GM18519 (cell line): ENCODE data around the gene TMEM184B.

Experiments used
- ATAC-seq: cut with Tn5 transposase; IDR thresholded peaks from one replicate; pipeline ENCODE4 v1.9.1; 2021; ENCODE audit warnings: mild to moderate bottlenecking, moderate library complexity; ENCODE audit not compliant: unreplicated experiment, low FRiP score

Gene TMEM184B

DNA sequence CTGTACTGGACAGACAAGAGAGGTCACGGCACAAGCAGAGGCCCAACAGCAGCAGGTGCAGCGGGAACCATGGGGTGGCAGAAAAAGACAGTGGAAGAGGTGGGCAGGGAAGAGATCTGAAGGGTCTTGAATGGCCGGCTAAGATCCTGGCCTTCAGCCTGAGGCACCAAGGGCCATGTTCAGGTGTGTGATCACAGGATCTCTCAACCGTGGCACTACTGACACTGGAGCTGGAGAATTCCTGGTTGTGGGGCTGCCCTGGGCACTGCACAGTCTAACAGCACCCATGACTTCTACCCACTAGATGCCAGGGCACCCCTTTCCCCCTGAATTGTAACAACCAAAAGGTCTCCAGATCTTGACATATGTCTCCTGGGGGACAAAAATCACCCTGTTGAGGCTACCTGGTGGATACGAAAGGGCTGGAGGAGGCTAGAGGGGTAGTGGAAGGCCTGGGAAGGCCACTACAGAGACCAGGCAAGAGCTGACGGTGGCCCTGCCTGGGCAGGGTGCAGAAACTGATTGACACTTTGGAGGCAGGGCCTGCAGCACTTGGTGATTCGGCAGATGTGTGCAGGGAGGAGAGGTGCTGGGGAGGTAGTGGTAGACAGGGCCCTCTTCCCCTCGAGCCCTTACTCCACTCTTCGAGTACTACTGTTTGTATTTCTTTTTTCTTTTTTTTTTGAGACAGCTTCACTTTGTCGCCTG lies 36.1 kb upstream of the TMEM184B start:
- ATAC-seq, result no peak

GRCh38 chr22:38305471-38306448 lies 33.0 kb upstream of the TMEM184B start:
- no peak for ATAC-seq

- no peak for ATAC-seq
Observed at GRCh38 chr22:38304526-38304925, 31.7 kb upstream of the TMEM184B start.

- no peak for ATAC-seq
Observed at GRCh38 chr22:38303974-38304373, 31.2 kb upstream of the TMEM184B start.

DNA sequence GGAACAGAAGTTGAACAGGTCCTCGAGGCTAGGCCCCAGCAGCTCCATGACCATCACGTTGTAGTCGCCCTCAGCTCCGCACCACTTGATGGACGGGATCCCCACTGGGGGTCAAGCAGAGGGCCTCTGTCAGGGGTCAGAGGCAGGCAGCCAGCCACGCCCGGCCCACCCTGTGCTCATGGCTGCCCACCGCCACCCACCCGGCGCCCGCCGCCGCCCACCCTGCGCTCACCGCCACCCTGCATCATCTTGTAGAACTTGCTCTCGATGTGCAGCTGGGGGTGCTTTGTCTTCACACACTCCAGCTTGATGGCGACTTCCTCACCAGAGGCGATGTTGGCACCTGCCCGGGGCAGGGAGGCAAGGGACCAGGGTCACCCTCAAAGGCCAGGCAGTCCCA lies 30.1 kb upstream of the TMEM184B start:
- no peak for ATAC-seq

DNA sequence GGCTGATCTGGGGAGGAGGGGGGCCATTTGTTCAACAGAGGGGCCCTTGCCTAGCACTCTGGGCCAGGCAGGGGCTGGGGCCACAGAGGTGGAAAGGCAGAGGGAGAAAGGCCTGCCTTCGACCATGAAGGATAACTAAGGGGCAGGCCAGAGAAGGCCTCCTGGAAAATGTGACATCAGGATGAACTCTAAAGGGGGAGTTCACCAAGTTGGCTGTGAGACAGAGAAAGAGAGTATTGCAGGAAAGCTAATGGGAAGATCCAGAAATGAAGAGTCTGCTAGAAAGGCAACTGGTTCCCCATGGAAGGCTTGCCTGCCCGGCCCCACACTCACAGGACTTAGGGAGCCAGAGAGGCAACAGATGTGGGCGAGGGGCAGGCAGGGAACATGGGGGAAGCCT lies 28.1 kb upstream of the TMEM184B start:
- ATAC-seq, result no peak

DNA sequence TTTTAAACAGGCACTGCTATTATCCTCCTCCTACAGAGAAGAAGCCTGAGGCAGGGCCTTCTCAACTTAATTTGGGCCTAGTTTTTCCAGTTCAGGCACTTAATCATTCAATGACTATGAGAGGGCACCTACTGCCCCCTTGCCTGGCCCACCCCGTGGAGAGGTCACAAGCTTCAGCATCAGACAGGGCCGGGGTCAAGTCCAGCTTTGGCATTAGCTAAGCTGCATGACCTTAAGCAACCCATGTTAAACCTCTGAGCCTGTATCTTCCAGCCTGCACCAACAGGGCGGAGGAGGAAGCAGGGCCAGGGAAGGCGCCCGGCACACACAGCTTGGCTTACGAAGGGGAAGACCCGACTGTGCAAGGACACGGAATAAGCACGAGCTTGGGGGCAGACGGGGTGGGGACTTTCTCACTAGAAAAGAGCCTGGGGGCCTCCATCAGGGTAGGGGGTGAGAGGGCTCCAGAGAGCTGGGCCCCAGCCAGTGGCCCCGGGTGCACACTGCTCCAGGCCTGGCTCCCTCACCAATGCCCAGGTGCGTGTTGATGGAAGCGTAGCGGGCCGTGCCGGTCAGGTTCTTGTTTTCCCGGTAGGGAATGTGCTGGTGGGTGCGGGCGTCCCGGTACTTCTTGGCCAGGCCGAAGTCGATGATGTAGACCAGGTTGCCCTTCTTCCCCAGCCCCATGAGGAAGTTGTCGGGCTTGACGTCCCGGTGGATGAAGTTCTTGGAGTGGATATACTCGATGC lies 27.6 kb upstream of the TMEM184B start:
- no peak for ATAC-seq

GRCh38 chr22:38299770-38300102 lies 26.9 kb upstream of the TMEM184B start:
- no peak for ATAC-seq

GRCh38 chr22:38298312-38299005 lies 25.6 kb upstream of the TMEM184B start:
- no peak for ATAC-seq

DNA sequence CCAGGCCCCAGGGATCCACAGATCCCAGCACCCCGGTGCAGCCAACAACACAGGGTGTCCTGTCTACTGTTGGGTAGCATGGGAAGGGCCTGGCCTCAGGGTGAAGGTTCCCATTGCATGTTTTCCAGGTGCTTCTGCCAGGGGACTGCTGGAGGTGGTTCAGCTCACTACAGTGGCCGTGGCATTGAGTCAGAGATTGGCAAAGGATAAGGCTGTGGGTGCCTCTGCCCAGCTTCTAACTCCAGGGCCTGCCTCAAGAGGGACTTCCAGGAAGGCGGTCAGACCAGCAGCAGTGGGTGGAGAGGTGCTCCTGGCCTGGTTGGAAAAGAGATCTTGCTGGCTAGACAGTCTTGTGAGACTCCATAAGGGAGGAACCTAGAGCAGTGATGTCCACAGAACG lies 23.6 kb upstream of the TMEM184B start:
- no peak for ATAC-seq

GRCh38 chr22:38295863-38296262 lies 23.1 kb upstream of the TMEM184B start:
- ATAC-seq, result no peak

DNA sequence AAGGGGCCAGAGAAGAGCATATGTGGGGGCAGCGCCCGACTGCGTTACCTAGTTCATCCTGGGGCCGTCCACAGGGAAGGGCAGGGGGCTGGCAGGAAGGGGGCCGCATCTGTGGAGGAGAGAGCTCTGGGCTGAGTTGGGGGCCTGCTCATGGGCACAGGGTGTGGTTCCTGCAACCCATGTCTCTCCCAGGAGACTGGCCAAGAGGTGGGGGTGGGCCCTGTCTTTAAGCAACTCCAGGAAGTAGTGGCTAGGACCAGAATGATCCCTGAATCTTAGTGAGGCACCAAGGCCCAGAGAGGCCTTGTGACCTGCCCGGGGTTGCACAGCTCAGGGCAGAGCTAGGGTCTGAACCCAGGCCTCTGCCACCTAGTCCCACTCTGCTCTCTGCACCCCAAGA lies 22.5 kb upstream of the TMEM184B start:
- ATAC-seq, result no peak

GRCh38 chr22:38294193-38294592 lies 21.4 kb upstream of the TMEM184B start:
- no peak for ATAC-seq

GRCh38 chr22:38292694-38293093 lies 19.9 kb upstream of the TMEM184B start:
- ATAC-seq, result no peak

DNA sequence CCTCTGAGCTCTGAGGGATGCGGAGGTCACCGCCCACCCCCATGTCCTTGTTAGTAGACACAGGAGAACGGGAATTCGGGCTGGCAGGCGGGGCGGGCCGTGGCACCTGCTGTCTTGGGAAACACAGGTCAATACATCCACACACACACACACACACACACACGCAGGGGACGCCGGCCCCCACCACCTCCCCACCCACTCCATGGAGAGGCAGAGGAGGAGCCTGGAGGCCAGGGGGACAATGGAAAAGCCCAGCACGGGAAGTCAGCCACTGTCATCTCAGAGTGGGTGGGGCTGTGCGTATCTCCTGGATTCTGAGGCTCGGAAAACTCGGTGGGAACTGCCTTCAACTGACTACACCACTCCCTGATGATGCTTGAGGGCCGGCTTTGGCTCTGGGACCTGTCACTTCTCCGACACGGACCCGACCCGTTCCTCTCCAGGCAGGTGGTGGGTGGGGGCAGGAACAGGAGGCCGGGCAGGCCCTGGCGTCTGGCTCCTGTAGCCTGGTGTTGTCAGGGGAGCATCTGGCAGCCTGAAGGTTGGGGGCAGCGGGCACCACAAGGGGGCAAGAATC lies 18.5 kb upstream of the TMEM184B start:
- no peak for ATAC-seq

DNA sequence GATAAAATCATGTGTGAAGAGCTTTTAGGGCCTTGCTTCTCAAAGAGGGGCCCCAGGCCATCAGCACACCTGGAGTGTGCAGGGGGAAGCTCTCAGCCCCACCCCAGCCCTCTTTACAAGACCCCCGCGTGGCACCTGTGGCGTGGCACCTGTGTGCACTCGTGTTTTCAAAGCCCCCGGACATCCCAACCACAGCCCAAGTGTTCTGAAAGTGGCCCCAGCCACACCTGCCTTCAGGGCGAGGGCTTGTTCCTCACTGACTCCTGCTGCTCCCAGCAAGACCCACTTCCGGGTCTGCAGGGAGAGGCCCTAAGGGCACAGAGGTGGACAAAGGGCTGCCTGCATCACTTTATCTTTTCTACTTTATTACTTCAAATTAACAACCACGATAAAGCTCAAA lies 17.5 kb upstream of the TMEM184B start:
- no peak for ATAC-seq

DNA sequence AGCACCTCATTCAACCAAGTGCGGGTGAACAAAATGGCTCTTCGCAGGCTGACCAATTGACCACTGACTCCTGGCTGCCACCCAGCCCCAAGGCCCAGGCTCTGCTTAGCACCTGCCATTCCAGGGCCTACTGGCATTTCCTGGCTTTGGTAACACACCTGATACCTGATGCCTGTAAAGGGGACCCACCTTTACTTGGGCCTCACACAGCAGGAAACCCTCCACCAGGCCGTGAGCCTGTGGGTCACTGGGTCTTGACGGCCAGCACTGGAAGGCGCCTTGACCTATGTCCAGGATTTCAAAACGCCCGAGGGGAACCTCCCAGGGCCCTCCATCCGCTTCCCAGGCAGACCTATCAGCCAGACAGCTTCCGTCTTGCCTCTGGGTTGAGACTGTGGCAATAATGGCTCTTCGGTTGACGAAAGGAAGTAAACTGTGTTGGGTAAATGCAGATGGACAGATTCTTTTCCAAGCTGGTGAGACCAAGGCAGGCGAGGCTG lies 16.8 kb upstream of the TMEM184B start:
- no peak for ATAC-seq

DNA sequence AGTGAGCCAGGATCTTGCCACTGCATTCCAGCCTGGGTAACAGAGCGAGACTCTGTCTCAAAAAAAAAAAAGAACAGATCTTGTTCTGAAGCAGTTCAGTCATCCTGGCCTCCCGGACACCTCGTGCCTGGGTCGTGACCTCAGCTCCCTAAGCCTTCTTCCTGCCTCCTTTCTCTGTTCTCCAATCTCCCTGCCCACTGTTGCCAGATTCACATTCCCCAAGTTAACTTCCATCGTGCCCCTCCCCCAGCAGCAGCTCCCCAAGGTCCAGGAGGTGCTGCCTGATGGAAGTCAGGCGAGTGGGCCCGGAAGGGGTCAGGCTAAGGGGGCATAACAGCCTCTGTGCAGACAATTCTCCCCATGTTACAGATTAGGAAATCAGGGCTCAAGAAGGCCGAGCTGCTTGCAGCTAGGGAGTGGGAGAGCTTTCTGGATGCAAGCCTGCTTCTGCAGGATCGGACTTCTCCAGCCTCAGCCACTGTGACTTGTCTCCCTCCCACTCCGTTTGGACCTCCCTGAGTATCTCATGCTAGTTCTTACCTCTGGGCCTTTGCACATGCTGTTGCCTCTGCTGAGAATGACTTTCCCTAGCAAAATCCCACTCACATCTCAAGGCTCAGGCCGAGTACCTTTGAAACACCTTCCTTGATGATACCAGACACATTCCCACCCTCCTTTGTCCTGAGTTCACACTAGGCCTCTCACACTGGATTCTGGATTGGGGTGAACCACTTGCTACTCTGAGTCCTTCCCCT lies 14.3 kb upstream of the TMEM184B start:
- ATAC-seq, result no peak

GRCh38 chr22:38285018-38285417 lies 12.2 kb upstream of the TMEM184B start:
- ATAC-seq, result no peak
